Renal cortical epithelial cell (primary cell): ENCODE data around the gene AP1S3. TPM values are rescaled to one million over a fixed set of nuclear protein-coding genes. Genes with fewer than 3 reads are reported as not detected.

Source experiments
- DNase-seq: peaks from one replicate; pipeline ENCODE4 v3.0.0-alpha.2; 2011; ENCODE audit warnings: low read depth
- total RNA-seq: library from RNA; depleted of rRNA; stranded (reverse); fragments of >200 nt; gene quantifications from 2 replicates; pipeline ENCODE4 v1.2.3, GENCODE V29; 2014

The AP1S3 gene
- total RNA-seq, 1 donor from 2014 or later = 48.0 TPM

DNA sequence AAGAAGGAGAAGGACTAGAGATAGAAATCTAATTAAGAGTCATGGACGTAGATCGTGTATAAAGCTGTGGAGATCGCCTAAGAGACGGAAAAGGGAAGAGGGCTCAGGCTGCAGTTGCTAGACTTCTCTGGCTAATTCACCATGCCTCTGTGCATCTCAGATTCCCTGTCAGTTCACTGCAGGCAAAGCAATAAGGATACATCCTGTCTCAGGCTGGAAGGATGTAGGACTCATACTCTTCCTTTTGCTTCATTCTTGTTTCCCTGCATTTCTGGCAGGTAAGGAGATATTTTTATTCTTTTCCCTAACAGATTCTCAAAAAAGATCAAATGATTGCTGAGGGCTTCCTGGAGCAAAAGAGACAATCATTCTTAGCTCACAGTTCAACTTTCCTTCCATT is 112.5 kb downstream of the AP1S3 start:
- no peak for DNase-seq

DNA sequence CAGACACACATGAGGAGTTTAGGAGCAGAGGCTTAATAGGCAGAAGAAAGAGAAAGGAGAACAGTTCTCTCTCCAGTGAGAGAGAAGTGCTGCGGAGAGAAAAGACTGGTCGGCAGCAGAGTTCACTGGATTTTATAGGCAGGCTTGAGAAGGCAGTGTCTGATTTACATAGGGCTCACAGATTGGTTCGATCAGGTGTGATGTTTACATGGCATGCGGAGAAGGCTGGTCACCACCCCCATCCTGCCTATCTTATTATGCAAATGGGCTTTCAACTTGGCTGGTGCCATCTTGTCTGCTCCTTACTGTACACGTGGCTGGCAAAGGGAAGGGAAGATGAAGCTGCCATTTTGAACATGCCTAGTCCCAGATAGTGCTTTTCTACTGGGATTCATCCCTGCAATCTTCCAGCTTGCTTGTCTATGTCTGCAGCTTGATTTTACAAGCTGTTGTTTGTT is 113.4 kb downstream of the AP1S3 start:
- DNase-seq = no peak

DNA sequence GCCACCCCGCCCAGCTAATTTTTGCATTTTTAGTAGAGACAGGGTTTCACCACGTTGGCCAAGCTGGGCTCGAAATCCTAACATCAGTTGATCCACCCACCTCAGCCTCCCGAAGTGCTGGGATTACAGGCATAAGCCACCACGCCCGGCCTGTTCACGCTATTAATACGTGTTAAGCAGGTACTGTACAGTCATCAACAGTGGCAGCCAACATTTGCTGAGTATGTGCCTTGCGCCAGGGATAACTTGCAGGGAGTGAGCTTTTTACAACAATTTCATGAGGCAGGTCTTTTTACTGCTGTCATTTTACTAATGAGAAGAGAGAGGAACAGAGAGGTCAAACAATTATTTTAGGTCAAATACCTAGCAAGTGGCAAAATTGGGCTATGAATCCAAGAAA is 115.2 kb downstream of the AP1S3 start:
- DNase-seq = no peak

DNA sequence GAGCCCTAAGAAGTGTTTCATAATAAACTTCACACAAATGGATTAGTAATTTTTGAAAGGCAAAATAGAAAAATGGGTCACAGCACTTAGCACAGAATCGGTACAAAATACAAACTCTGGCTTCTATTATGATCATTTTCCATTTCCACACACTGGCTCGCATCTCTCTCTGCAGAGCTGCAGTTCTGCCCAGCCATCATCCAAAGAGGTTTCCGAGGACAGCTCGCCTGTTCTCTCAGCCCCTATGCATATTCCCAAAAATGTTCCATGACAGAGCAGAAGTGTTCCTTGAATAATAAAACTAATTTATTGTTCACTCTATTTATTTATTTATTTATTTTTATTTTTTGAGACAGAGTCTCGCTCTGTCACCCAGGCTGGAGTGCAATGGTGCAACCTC is 115.6 kb downstream of the AP1S3 start:
- DNase-seq = no peak

DNA sequence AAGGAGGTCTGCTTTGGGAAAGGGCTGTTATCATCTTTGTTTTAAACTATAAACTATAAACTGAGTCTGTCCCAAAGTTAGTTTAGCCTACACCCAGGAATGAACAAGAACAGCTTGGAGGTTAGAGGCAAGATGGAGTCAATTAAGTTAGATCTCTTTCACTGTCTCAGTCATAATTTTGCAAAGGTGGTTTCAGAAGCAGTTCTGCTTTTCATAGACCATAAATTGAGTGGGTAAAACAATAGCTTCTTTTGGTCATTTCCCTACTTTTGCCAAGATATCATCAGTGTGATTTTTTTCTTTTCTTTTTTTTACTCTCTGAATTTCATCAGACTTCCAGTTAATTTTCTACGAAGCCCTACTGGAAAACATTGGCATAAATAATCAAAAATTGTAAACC is 117.0 kb downstream of the AP1S3 start:
- DNase-seq = no peak

DNA sequence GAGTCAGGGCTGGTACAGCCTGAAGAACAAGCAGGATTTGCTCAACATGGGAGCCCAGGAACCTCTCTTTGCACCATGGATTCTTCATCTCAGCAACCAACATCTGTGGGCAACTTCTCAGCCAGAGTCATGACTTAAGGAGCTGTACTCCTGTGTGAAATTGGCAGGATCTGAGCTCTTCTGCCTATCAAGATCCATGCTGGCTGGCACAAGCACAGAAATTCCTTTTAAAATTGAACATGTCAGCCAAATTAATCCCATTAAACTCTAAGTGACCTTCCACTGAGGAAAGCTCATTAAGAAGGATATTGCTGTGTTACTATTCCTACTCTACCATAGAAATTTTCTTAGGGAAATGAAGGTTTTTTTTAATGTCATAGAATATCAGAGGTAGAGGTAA is 124.7 kb downstream of the AP1S3 start:
- no peak for DNase-seq

DNA sequence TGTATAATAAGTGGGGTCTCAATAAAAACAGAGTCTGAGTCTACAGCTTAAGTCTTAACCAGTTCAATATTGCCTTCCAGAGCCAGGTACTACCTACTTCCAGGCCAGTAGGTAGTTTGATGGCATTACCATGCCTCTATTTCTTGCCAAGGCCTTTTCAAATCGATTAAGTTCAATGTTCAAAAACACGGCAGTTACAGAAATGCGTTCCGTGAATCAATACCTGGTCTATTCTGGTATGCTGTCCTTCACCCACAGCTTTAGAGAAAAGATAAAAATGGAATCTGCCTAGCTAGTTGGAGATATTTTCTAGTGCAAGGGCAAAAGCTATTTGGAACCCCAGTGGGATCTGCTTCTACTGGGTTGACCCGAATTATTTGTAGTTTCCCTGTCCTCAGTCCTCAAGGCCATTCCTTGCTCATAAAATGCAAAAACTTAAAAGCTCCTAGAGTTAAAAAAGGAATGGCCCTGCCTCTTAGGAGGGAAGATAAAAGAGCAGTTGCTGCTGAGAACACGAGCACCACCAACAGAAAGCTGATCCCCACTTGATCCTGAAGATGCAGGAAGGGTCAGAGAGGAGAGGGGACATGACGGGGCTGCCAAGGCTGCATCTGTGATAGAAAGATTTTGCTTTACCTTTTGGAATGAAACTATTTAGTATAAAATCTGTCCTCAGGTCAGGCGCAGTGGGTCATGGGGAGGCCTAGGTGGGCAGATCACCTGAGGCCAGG is 125.6 kb downstream of the AP1S3 start:
- DNase-seq = no peak

Other genes with a start within 250 kb of the AP1S3 start
- 0.35 and 1.2 TPM in 2 replicates for gene SCG2, start 235.2 kb downstream of the AP1S3 start, total RNA-seq
- 69.5 and 85.4 TPM in 2 replicates for gene WDFY1, start 107.8 kb upstream of the AP1S3 start, total RNA-seq
- gene MRPL44, start 119.9 kb upstream of the AP1S3 start, total RNA-seq = 48.8 and 48.9 TPM in 2 replicates
- 107 and 207 TPM in 2 replicates for gene SERPINE2, start 201.7 kb upstream of the AP1S3 start, total RNA-seq